ENCODE measurements around the gene CLEC4G. TPM values are rescaled to one million over a fixed set of nuclear protein-coding genes. Genes with fewer than 3 reads are reported as not detected.

Gene CLEC4G
- total and polyA plus RNA-seq, 2 of the 13 experiments (the other 11 are each of a cell fraction or from before 2014, with no cell fraction given), result not detected

DNA sequence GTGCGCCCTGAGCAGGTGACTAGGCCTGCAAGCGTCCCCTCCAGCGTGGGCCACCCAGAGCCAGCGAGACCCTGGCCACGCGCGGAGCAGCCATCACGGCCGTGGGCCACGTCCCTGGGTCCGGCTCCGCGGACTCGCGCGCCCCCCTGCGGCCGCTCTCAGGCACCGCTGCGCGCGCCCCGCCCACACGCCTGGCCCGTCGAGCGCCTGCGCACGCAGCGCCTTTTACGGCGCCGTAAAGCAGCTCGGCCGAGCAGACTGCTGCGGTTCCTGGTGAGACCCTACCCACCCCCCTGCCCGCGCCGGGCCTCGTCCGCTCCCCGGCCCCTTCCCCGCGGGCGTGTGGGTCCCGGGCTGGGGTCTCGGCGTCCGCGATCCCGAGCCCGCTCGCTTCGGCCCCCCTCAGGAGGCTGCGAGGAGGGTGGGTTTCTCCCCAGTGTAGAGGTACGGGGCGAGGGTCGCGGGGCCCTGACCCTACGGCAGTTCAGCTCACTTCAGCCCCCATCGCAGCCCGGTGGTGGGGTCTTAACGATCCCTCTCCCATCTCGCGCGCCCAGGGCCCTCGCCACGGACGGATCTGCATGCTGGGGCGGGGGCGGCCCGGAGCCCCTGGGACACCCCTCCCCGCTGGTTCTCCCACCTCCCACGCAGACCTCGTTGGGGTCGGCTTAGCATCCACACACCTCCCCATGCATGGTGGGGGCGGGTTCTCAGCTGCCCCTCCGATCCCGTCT lies 51.1 kb downstream of the CLEC4G start, which contains the start of gene TRAPPC5 (continued):
- peak; percentile 82; the same call in 1 of the 2 replicates for TF ChIP-seq ZNF235 (CRISPR knock-in tag; IDR thresholded peaks at IDR 0.05; ENCODE audit: borderline replicate concordance)
- TF ChIP-seq YEATS2 (CRISPR knock-in tag; IDR thresholded peaks at IDR 0.05; ENCODE audit: borderline replicate concordance), result peak; percentile 80; the same call in 1 of the 2 replicates
- TF ChIP-seq IKZF4 (CRISPR knock-in tag; IDR thresholded peaks at IDR 0.05; ENCODE audit: borderline replicate concordance, low read depth, not compliant biosample characterization), result peak; percentile 59
- no peak; the same call in 1 of the 2 replicates for TF ChIP-seq CBFB (CRISPR knock-in tag; IDR thresholded peaks at IDR 0.05)
- TF ChIP-seq ZNF792 (CRISPR knock-in tag; IDR thresholded peaks at IDR 0.05), result no peak
- TF ChIP-seq ATF2 (CRISPR knock-in tag; IDR thresholded peaks at IDR 0.05), result no peak
- TF ChIP-seq TBX2 (CRISPR knock-in tag; IDR thresholded peaks at IDR 0.05; ENCODE audit: borderline replicate concordance), result peak; percentile 36; the same call in 1 of the 2 replicates
- peak; percentile 70; the same call in 1 of the 2 replicates for TF ChIP-seq ZIK1 (CRISPR knock-in tag; IDR thresholded peaks at IDR 0.05; ENCODE audit: borderline replicate concordance, low read depth)
- no peak for TF ChIP-seq ZNF20 (CRISPR knock-in tag; IDR thresholded peaks at IDR 0.05)
- TF ChIP-seq ZBTB34 (CRISPR knock-in tag; IDR thresholded peaks at IDR 0.05), result no peak
- TF ChIP-seq ZC3H13 (CRISPR knock-in tag; IDR thresholded peaks at IDR 0.05), result no peak
- peak; percentile 56; the same call in 1 of the 2 replicates for TF ChIP-seq ZNF501 (CRISPR knock-in tag; IDR thresholded peaks at IDR 0.05)
- TF ChIP-seq ZNF460 (CRISPR knock-in tag; IDR thresholded peaks at IDR 0.05; ENCODE audit: borderline replicate concordance), result no peak
- TF ChIP-seq ARNTL (CRISPR knock-in tag; IDR thresholded peaks at IDR 0.05), result peak; percentile 24; the same call in 1 of the 2 replicates
- no peak for TF ChIP-seq HNF4G (IDR thresholded peaks at IDR 0.05; ENCODE audit: borderline replicate concordance, low read depth, low read length)
- peak; percentile 61; the same call in 1 of the 2 replicates for TF ChIP-seq HNF4G (CRISPR knock-in tag; IDR thresholded peaks at IDR 0.05; ENCODE audit: borderline replicate concordance, low read depth)
- 0 out of 2 replicates have a peak, but pooled peaks have one; percentile 31 for TF ChIP-seq TFDP2 (CRISPR knock-in tag; IDR thresholded peaks at IDR 0.05)
- TF ChIP-seq PHF20 (CRISPR knock-in tag; IDR thresholded peaks at IDR 0.05), result peak; percentile 71
- TF ChIP-seq ZNF674 (CRISPR knock-in tag; IDR thresholded peaks at IDR 0.05; ENCODE audit: low read depth), result 0 out of 2 replicates have a peak, but pooled peaks have one; percentile 65
- peak; percentile 60; the same call in 1 of the 2 replicates for TF ChIP-seq GABPB1 (CRISPR knock-in tag; IDR thresholded peaks at IDR 0.05)
- 0 out of 2 replicates have a peak, but pooled peaks have one; percentile 61 for TF ChIP-seq HOXA5 (CRISPR knock-in tag; IDR thresholded peaks at IDR 0.05)
- 0 out of 2 replicates have a peak, but pooled peaks have one; percentile 25 for TF ChIP-seq ZSCAN29 (CRISPR knock-in tag; conservative IDR thresholded peaks at IDR 0.05)
- 0 out of 2 replicates have a peak, but pooled peaks have one; percentile 33 for TF ChIP-seq PREB (CRISPR knock-in tag; IDR thresholded peaks at IDR 0.05)
